Activated CD4-positive, alpha-beta T cell treated with anti-CD3 and anti-CD28 coated beads, Interleukin-2, amount 10 ng/mL, durations not matched to agents 7 days and 5 days (primary cell): ENCODE results near the gene GREB1L. TPM values are rescaled to one million over a fixed set of nuclear protein-coding genes. Genes with fewer than 3 reads are reported as not detected.

Experiments
- CTCF ChIA-PET: fragments of 350-600 bp; sonication (Branson Sonifier 250); formaldehyde crosslinking; loops from one replicate; lab custom pipeline; 2021; ENCODE audit warnings: antibody characterized with exemption; lab: Charles Lee
- POLR2A ChIA-PET: fragments of 350-600 bp; sonication (Branson Sonifier 250); formaldehyde crosslinking; loops from one replicate; lab custom pipeline; 2021; ENCODE audit warnings: antibody characterized with exemption; lab: Charles Lee
- DNase-seq: peaks from one replicate; pipeline ENCODE4 v3.0.0-alpha.2; 2020
- H3K27ac Mint-ChIP-seq: one replicate; pipeline ENCODE4 v1.8.0; 2021; ENCODE audit warnings: mild to moderate bottlenecking, moderate library complexity, mixed read lengths
- H3K27me3 Mint-ChIP-seq: one replicate; pipeline ENCODE4 v1.8.0; 2021; ENCODE audit warnings: mixed read lengths
- H3K36me3 Mint-ChIP-seq: one replicate; pipeline ENCODE4 v1.8.0; 2021; ENCODE audit warnings: low read depth, mixed read lengths
- H3K4me1 Mint-ChIP-seq: one replicate; pipeline ENCODE4 v1.8.0; 2021; ENCODE audit warnings: mixed read lengths
- H3K4me3 Mint-ChIP-seq: one replicate; pipeline ENCODE4 v1.8.0; 2021; ENCODE audit warnings: mild to moderate bottlenecking, moderate library complexity, mixed read lengths
- H3K9me3 Mint-ChIP-seq: one replicate; pipeline ENCODE4 v1.8.0; 2021; ENCODE audit warnings: mixed read lengths
- total RNA-seq, 2 experiments: library from RNA; stranded (reverse); gene quantifications; one replicate each; pipeline ENCODE4 v1.2.3, GENCODE V29; 2021

The GREB1L gene
- total RNA-seq, 2 experiments from 2014 or later = not detected

DNA sequence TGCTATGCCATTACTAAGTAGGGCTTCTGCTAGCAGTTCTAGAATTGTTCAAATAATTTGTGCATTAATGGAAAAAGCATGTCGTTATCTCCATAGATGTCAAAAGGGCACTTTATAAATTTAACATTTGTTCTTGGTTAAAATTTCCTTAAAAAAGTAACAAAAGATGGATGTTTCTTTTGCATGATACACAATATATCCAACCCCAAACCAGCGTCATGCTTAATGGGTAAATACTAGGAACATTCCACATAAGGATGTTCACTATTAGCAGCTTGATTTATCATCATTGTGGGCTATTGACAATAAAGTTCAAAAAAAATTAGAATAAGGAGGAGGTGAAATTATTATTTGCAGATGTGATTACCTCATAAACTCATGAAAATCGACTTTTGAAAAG lies 79.7 kb downstream of the GREB1L start:
- Mint-ChIP-seq H3K4me1 (no peaks in the 10 kb centered on the region), H3K9me3 (no peaks in the 10 kb centered on the region), H3K27me3 (peaks cover 3% of the 10 kb centered on the region), H3K36me3 (no peaks in the 10 kb centered on the region), H3K4me3 (no peak overlapping the region), H3K27ac (no peak overlapping the region)
- CTCF ChIA-PET = no interaction called here
- no peak for DNase-seq
- POLR2A ChIA-PET = no interaction called here

GRCh38 chr18:21327101-21327500 lies 85.1 kb downstream of the GREB1L start:
- ChIA-PET POLR2A (no interaction called here), CTCF (no interaction called here)
- H3K4me1 Mint-ChIP-seq = no peaks in the 10 kb centered on the region
- H3K27ac Mint-ChIP-seq = no peak overlapping the region
- peaks cover 3% of the 10 kb centered on the region for H3K27me3 Mint-ChIP-seq
- no peaks in the 10 kb centered on the region for H3K9me3 Mint-ChIP-seq
- H3K4me3 Mint-ChIP-seq = no peak overlapping the region
- no peak for DNase-seq
- no peaks in the 10 kb centered on the region for H3K36me3 Mint-ChIP-seq

- no peaks in the 10 kb centered on the region for H3K4me1 Mint-ChIP-seq
- no peaks in the 10 kb centered on the region for H3K36me3 Mint-ChIP-seq
- CTCF ChIA-PET = no interaction called here
- POLR2A ChIA-PET = no interaction called here
- H3K4me3 Mint-ChIP-seq = no peak overlapping the region
- peaks cover 3% of the 10 kb centered on the region for H3K27me3 Mint-ChIP-seq
- no peaks in the 10 kb centered on the region for H3K9me3 Mint-ChIP-seq
- DNase-seq = no peak
- H3K27ac Mint-ChIP-seq = no peak overlapping the region
Measured at GRCh38 chr18:21330122-21330701, 88.2 kb downstream of the GREB1L start.

- ChIA-PET CTCF (no interaction called here), POLR2A (no interaction called here)
- Mint-ChIP-seq H3K4me1 (no peaks in the 10 kb centered on the region), H3K36me3 (no peaks in the 10 kb centered on the region), H3K9me3 (no peaks in the 10 kb centered on the region), H3K27ac (no peak overlapping the region), H3K4me3 (no peak overlapping the region), H3K27me3 (peaks cover 3% of the 10 kb centered on the region)
- no peak for DNase-seq
Measured at GRCh38 chr18:21331065-21331464, 89.0 kb downstream of the GREB1L start.

GRCh38 chr18:21335927-21336488 lies 94.0 kb downstream of the GREB1L start:
- ChIA-PET POLR2A (no interaction called here), CTCF (no interaction called here)
- Mint-ChIP-seq H3K27me3 (no peaks in the 10 kb centered on the region), H3K4me3 (no peak overlapping the region), H3K27ac (no peak overlapping the region), H3K36me3 (no peaks in the 10 kb centered on the region), H3K9me3 (no peaks in the 10 kb centered on the region), H3K4me1 (no peaks in the 10 kb centered on the region)
- no peak for DNase-seq

DNA sequence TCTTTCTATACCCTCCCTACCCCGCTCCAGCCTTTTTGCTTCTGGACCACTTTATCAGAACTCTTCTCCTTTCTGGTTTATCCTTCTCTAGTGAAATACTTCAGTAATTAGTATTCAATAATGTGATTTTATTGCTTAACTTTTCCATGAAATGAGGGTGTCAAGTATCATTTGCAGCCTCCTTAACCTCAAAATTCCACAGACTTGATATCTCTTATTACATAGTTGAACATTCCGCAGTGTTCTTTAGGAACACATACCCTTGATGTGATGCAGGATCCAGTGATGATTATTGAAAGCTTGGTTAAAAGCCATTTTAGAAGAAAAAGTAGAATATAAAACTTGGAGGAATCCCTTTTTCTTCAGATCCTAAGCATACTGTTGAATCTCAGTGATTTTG lies 94.8 kb downstream of the GREB1L start:
- H3K9me3 Mint-ChIP-seq = no peaks in the 10 kb centered on the region
- H3K36me3 Mint-ChIP-seq = no peaks in the 10 kb centered on the region
- no peaks in the 10 kb centered on the region for H3K4me1 Mint-ChIP-seq
- H3K27ac Mint-ChIP-seq = no peak overlapping the region
- CTCF ChIA-PET = no interaction called here
- POLR2A ChIA-PET = no interaction called here
- H3K27me3 Mint-ChIP-seq = no peaks in the 10 kb centered on the region
- no peak for DNase-seq
- H3K4me3 Mint-ChIP-seq = no peak overlapping the region

GRCh38 chr18:21341141-21341540 lies 99.1 kb downstream of the GREB1L start:
- no peak overlapping the region for H3K27ac Mint-ChIP-seq
- H3K36me3 Mint-ChIP-seq = no peaks in the 10 kb centered on the region
- POLR2A ChIA-PET = no interaction called here
- DNase-seq = no peak
- no peaks in the 10 kb centered on the region for H3K4me1 Mint-ChIP-seq
- H3K9me3 Mint-ChIP-seq = no peaks in the 10 kb centered on the region
- peaks cover 2% of the 10 kb centered on the region for H3K27me3 Mint-ChIP-seq
- CTCF ChIA-PET = no interaction called here
- no peak overlapping the region for H3K4me3 Mint-ChIP-seq

- POLR2A ChIA-PET = no interaction called here
- H3K4me1 Mint-ChIP-seq = no peaks in the 10 kb centered on the region
- no peaks in the 10 kb centered on the region for H3K9me3 Mint-ChIP-seq
- CTCF ChIA-PET = no interaction called here
- no peak for DNase-seq
- no peak overlapping the region for H3K27ac Mint-ChIP-seq
- H3K4me3 Mint-ChIP-seq = no peak overlapping the region
- no peaks in the 10 kb centered on the region for H3K36me3 Mint-ChIP-seq
- peaks cover 2% of the 10 kb centered on the region for H3K27me3 Mint-ChIP-seq
Measured at GRCh38 chr18:21342372-21342771, 100.3 kb downstream of the GREB1L start.

DNA sequence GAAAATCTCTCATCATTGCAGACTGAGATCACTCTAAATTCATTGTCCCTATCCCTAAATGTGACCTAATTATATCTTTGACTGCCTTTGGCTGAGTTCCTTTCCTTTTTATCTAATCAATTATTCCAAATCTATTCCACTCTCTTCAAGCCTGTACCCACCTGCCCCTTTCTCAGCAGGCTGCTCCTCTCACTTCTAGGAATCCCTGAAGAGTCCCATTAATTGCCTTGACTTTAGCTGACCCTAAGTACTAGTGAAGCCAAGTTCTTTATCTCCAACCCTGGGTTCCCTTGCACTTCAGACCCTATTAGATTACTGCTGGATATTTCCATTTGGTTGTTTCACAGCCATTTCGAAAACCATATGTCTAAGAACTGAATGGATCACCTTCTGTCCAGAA lies 102.8 kb downstream of the GREB1L start:
- POLR2A ChIA-PET = no interaction called here
- Mint-ChIP-seq H3K27ac (no peak overlapping the region), H3K4me3 (no peak overlapping the region), H3K9me3 (no peaks in the 10 kb centered on the region), H3K4me1 (no peaks in the 10 kb centered on the region), H3K36me3 (no peaks in the 10 kb centered on the region), H3K27me3 (peaks cover 2% of the 10 kb centered on the region)
- DNase-seq = no peak
- CTCF ChIA-PET = no interaction called here

- Mint-ChIP-seq H3K4me1 (no peaks in the 10 kb centered on the region), H3K27ac (no peak overlapping the region), H3K36me3 (no peaks in the 10 kb centered on the region), H3K27me3 (peaks cover 2% of the 10 kb centered on the region), H3K4me3 (no peak overlapping the region), H3K9me3 (no peaks in the 10 kb centered on the region)
- DNase-seq = no peak
- ChIA-PET CTCF (no interaction called here), POLR2A (no interaction called here)
Measured at GRCh38 chr18:21345840-21346239, 103.8 kb downstream of the GREB1L start.

DNA sequence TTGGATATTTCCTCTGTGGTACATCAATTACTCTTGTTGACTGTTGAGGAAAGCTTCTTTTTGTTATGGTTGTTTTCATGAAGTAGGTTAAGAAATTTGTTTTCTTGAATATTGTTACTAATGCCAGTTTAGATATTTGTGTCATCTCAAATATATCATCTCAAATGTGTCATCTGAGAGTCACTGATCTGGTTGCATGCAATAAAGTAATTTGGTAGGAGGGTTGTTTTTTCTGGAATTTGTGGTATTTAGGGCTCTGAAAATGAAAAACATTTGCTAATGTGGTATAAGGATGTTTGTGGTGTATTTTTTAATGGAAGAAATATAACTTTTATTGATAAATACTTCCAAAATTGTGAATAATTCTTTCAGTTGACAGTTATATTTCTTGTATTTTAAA lies 117.7 kb downstream of the GREB1L start:
- H3K27ac Mint-ChIP-seq = no peak overlapping the region
- ChIA-PET CTCF (no interaction called here), POLR2A (no interaction called here)
- peaks cover 4% of the 10 kb centered on the region for H3K27me3 Mint-ChIP-seq
- H3K4me3 Mint-ChIP-seq = no peak overlapping the region
- no peaks in the 10 kb centered on the region for H3K4me1 Mint-ChIP-seq
- H3K9me3 Mint-ChIP-seq = no peaks in the 10 kb centered on the region
- no peaks in the 10 kb centered on the region for H3K36me3 Mint-ChIP-seq
- DNase-seq = no peak

- ChIA-PET POLR2A (no interaction called here), CTCF (no interaction called here)
- Mint-ChIP-seq H3K4me3 (no peak overlapping the region), H3K9me3 (no peaks in the 10 kb centered on the region), H3K36me3 (no peaks in the 10 kb centered on the region), H3K4me1 (no peaks in the 10 kb centered on the region), H3K27ac (no peak overlapping the region), H3K27me3 (peaks cover 4% of the 10 kb centered on the region)
- DNase-seq = no peak
Measured at GRCh38 chr18:21361307-21361880, 119.4 kb downstream of the GREB1L start.

GRCh38 chr18:21362831-21363230 lies 120.8 kb downstream of the GREB1L start:
- DNase-seq = no peak
- ChIA-PET POLR2A (no interaction called here), CTCF (no interaction called here)
- no peaks in the 10 kb centered on the region for H3K36me3 Mint-ChIP-seq
- no peaks in the 10 kb centered on the region for H3K9me3 Mint-ChIP-seq
- no peak overlapping the region for H3K27ac Mint-ChIP-seq
- H3K4me3 Mint-ChIP-seq = no peak overlapping the region
- H3K27me3 Mint-ChIP-seq = peaks cover 6% of the 10 kb centered on the region
- no peaks in the 10 kb centered on the region for H3K4me1 Mint-ChIP-seq

DNA sequence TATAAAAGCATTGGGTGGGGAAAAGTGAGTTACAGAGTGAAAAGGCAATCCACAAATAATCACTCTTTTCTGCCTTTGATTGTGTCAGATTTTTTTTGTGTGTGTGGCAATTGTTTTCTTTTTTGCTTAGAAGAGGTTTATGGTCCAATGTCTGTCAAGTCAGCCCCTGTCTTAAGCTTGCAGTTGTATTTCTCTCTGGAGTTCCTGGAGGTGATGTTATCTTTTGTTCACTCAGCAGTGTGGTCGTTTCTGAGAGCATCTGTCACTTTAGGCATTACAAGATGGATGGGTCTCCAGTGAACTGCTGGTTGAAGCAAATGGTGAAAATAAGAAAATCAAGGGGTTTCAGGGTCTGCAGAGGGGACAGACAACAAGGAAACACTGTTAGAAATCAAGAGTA lies 121.3 kb downstream of the GREB1L start:
- H3K9me3 Mint-ChIP-seq = no peaks in the 10 kb centered on the region
- POLR2A ChIA-PET = no interaction called here
- DNase-seq = no peak
- H3K27ac Mint-ChIP-seq = no peak overlapping the region
- no peak overlapping the region for H3K4me3 Mint-ChIP-seq
- CTCF ChIA-PET = no interaction called here
- H3K4me1 Mint-ChIP-seq = no peaks in the 10 kb centered on the region
- no peaks in the 10 kb centered on the region for H3K36me3 Mint-ChIP-seq
- H3K27me3 Mint-ChIP-seq = peaks cover 6% of the 10 kb centered on the region
